Dedifferentiated amniotic fluid mesenchymal stem cell (primary cell): ENCODE measurements around the gene C6.

Source experiments
- DNase-seq: peaks from one replicate; pipeline ENCODE4 v3.0.0-alpha.2; 2016; ENCODE audit errors: extremely low spot score

Gene C6

DNA sequence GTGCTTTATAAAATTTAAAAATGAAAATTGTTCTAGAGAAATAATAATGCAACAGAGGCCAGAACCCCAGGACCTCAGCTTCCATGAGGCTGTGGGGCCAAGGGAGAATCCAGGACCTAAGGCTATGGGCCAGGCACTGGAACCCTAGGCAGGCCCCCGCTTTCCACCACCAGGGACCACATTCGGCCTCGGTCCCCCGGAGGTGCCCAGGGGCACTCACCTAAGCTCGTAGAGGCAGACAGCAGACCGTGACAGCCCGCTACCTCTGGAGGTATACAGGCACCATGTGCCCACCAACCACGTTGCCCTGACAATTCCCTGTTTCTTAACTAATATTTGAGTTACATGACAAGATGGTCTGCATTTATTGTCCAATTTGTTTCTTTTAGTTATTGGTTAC, 92.7 kb downstream of the C6 start:
- DNase-seq: no peak

DNA sequence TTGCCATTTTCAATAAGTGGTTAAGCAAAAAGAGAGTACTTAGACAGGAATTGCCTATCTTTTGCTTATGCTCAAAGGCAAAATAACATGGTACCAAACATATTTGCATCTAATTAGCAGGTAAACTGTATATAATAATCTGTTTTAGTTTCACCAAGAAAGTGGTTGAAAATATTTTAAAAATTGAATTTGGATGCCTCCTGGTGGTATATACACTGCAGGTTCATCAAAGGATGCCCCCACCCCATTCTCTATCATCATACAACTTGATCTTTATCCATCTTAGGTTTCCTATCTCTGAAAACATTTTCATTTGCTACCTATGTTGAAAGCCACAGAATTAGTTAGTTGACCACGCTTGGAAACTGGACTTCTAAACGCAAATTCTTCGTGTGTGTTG, 95.2 kb downstream of the C6 start:
- no peak for DNase-seq

DNA sequence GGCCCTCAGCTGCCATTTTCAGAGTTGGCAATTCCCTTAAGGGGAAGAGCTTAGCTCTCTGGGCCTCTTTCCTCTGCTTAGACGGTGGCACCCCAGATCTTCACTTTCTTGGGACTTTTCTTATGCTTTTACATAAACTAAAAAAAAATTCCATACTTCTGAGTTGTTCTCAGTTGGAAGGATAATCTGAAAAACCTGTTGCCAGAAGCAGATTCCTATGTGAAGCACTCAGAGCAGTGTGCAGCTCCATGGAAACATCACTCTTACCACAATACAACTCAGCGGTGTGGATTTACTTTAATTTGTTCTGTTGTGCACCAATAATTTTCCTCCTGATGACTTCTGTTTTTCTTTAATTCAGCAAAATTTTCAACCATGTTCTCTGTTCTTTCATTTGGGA, 98.1 kb downstream of the C6 start:
- peak; percentile 85 for DNase-seq

DNA sequence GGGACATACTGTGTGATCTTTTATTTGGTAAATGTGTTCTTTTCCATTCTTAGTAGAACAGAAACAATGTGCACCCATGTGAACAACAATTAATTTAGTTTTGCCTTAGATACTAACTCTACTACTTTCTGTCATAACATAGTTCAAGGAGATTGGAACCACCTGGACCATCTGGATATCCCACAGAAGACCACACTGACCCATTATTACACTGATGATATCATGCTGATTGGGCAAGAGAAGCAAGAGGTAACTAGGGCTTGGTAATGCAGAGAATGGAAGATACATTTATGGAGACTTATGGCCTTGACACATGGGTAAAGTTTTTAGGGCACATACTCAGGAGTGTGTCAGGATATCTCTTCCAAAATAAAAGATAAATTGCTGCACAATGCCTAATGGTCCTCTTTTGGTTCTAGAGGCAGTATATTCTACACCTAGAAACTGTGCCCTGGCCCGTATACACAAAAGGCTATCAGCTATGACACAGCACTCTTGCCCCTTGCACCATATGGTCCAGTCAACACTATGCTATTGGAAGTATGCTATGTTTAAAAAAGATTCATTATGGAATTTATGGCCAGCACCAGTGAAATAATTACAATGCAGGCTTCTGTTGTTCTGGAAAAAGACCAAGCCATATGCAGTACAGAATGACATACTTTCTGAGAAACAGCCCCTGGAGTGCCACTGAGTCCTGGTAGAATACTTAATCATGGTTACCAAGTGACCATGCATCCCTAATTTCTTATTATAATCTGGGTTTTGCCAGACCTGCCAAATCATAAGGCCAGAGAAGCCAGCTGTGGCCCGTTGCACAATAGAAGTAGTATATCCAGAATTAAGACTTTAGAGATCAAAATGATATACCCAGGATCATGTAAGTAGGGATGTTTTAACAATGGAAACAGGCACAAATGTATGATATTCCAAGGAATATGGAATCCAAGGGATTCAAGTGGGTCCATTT, 100.6 kb downstream of the C6 start:
- DNase-seq: no peak

DNA sequence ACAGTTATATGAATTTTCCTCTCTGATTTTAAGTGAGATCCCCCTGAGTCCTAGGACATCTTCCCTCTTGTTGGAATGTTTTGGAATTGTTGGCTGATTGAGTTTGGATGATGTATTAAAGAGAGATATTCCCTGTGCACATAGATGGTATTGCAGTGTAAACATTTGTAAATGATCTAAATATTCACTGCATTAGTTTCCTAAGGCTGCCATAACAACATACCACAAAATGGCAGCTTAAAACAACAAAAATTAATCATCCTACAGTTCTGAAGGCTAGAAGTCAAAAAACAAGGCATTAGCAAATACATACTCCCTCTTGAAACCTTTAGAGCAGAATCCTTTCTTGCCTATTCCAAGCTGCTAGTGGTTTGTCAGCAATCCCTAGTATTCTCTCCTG, 104.1 kb downstream of the C6 start:
- no peak for DNase-seq

DNA sequence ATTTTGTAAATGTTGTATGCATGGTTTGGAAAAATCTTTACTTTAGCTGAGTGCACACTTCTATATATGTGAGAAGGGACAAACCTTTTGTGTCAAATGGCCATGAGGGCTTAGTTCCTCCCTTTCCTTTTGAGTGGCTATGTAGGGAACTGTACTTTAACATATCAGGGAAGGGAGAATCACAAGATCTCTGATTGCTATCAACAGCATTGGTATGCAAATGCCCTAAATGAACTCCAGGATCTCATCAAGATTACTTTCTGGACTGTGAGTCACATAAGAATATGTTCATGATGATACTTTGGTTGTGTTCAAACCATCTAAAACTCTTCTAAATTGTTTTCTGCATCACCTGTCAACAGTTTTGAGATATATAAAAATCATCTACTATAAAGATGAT, 111.0 kb downstream of the C6 start:
- no peak for DNase-seq

DNA sequence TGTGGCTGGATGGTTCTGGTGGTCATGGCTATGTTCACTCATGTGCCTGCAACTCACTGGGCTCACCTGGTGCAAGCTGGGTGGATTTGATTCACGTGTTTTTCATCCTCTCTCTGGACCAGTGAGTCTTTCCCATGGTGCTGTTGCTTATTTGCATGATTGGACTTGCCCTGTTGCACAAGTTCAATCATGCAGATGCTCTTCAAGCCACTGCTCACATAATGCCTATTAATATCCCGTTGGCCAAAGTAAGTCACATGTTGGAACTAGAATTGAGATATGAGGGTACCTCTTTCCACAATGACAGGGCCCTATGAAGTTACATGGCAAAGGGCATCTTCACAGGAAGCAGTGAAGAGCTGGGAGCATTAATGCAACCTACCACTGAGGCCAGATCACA, 115.7 kb downstream of the C6 start:
- DNase-seq: no peak

DNA sequence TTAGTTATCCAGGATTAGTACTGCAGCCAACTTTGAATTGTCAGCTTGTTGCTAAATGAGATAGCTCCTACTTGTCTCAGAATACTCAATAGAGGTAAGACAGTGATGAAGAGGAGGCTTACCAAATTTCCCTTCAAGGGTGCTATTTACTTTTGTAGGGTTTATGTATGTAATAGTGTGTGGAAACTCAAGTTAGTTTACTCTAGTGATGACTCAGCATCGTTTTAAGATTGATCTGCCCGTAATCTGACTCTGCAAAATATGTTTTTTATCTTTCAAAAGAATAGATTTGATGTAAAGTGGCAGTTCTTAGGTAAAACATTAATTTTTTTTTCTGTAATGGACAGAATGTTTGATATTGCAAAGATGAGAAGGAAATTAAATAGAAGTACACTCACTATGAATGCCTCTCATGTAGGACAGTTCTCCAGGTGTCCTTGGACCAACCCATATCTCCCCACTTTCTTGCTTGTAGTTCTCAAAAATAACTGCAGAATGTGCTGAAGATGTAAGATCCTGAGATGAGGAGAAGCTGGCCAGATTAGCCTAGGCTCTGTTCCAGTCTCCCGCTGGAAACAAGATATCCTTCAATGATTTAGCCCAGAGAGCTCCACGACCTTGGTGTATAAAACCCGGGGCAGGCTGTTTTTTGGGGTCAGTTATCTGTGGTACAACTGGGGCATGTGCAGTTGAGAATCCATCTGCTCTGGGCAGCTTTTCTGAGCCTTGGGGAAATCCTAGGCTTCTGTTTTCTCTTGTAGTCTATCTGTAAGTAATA, 117.8 kb downstream of the C6 start:
- no peak for DNase-seq

DNA sequence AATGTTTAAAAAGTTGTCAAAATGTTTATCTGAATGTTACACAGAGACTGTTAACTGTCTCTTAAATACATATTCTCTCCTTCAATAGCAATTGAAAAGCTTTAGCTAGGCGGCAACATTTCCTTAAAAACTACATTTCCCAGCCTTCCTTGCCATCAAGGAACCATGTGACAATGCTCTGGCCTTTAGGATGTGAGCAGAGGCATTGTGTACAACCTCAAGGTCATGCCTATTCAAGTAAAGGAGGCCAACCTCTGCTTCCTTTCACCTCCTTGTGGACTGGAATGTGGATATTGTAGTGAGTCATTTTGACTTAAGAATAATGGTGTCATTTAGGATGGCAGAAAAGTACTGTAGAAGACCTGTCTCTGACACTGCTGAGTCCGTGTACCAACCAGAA, 118.5 kb downstream of the C6 start:
- no peak for DNase-seq

DNA sequence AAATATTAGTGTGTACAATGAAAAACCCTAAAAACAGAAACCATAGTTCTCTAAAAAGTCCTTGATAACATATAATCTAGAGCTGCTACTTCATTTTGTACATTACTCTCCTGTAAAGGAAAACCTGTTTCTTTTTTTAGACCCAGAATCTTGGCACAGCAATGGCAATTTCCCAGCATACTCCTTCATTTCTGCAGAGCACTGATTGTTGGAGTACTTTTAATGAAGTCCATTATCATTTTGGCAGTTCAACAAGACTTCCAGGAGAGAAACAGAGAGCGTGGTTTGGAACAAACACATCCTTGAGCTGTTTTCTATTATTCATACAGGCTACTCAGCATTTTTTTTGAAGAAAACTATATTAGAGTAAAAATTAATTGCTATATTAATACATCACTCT, 119.5 kb downstream of the C6 start:
- no peak for DNase-seq
